Ovary (tissue), 9 donors: ENCODE measurements around the gene BEND6. TPM values are rescaled to one million over a fixed set of nuclear protein-coding genes. Genes with fewer than 3 reads are reported as not detected.

ENCODE experiments used
- DNase-seq, 5 donors: peaks; one replicate each; pipeline ENCODE4 v3.0.0-alpha.2; 2019 to 2020
- H3K27ac ChIP-seq, 2 donors: fragments of 200-600 bp; one replicate each; pipeline versions ENCODE4 v1.5.1 to v1.8.0; 2019 to 2022
- H3K27me3 ChIP-seq: fragments of 200-600 bp; one replicate; pipeline ENCODE4 v1.8.0; 2022
- H3K36me3 ChIP-seq: fragments of 200-600 bp; sonication (generic); one replicate; pipeline ENCODE4 v1.5.1; 2019
- H3K4me1 ChIP-seq: one replicate; pipeline ENCODE4 v1.8.1; 2013; ENCODE audit warnings: mild to moderate bottlenecking, moderate library complexity; ENCODE audit not compliant: insufficient read depth
- H3K4me3 ChIP-seq: fragments of 200-600 bp; sonication (generic); one replicate; pipeline ENCODE4 v1.5.1; 2017
- H3K9me3 ChIP-seq, 2 donors: fragments of 200-600 bp in 1 of 2; sonication (generic) in 1 of 2; one replicate each; pipeline versions ENCODE4 v1.5.1 to v1.8.1; 2013 to 2019; ENCODE audit warnings: mild to moderate bottlenecking in 1 of 2, moderate library complexity in 1 of 2
- EP300 ChIP-seq: sonication (generic); formaldehyde crosslinking; IDR thresholded peaks from one replicate; pipeline ENCODE4 v1.6.1; 2017; ENCODE audit warnings: antibody characterized with exemption
- POLR2A ChIP-seq: fragments of 450-650 bp; IDR thresholded peaks from one replicate; pipeline ENCODE4 v1.6.1; 2017; ENCODE audit warnings: antibody characterized with exemption, mild to moderate bottlenecking, moderate library complexity
- WGBS, 3 donors: extraction: QIAGEN DNeasy Blood & Tissue Kit in 1 of 3; methylation state at CpG; one replicate each; pipeline versions ENCODE4 v1.1.5 to v1.1.7; 2013 to 2017; 5-methylcytosine and 5-hydroxymethylcytosine counted together
- intact Hi-C, 4 donors: fragments of 100-400 bp; cut with DNase I; formaldehyde crosslinking; loops; one replicate each; pipeline versions ENCODE4 v1.11.0 to v1.15.1; 2022 to 2023
- polyA plus RNA-seq, 2 donors: library from polyadenylated mRNA; stranded (reverse); fragments of 200-250 nt in 1 of 2; fragments of 350-450 nt in 1 of 2; fragmentation: Illumina TruSeq in 1 of 2; extraction: RNeasy Lipid Tissue Mini Kit (QIAGEN cat#74804) in 1 of 2; gene quantifications; one replicate each; pipeline ENCODE4 v1.2.3, GENCODE V29; 2013 to 2014
- total RNA-seq, 7 donors: library from RNA; depleted of rRNA in 2 of 7; stranded (reverse); fragments of >200 nt in 2 of 7; fragmentation: NEBNext Ultra II Directional in 3 of 7; extraction: Animal tissue kit (Norgen Biotek cat#: 25700) in 3 of 7; gene quantifications; one replicate each; pipeline versions ENCODE4 v1.1.0 to v1.2.4, GENCODE V29; 2016 to 2023
- TF ChIP-seq, protein P1 (sequence below), 3 donors: fragments of 450-650 bp in 2 of 3; fragments of 200-600 bp in 1 of 3; IDR thresholded peaks; one replicate each; pipeline versions ENCODE4 v1.5.1 to v1.8.0; 2016 to 2022; ENCODE audit warnings: antibody characterized with exemption in 3 of 3, mild to moderate bottlenecking in 1 of 3
- donor health status: DM: no; HTN: no; CAD: no; lungs with moderate emphysema.
- donor health status: DM: no; HTN: no; CAD: no.
- donor health status: Bipolar disorder and iron deficiency.
- donor health status: DM: yes; HTN: yes; CAD: no.
- donor health status: DM: no; HTN: no; CAD: no.
- donor health status: DM: yes; HTN: yes; CAD: no.

BEND6 gene
- total and polyA plus RNA-seq, 9 donors, result 1.3 to 5.2 (median 2.2) TPM

DNA sequence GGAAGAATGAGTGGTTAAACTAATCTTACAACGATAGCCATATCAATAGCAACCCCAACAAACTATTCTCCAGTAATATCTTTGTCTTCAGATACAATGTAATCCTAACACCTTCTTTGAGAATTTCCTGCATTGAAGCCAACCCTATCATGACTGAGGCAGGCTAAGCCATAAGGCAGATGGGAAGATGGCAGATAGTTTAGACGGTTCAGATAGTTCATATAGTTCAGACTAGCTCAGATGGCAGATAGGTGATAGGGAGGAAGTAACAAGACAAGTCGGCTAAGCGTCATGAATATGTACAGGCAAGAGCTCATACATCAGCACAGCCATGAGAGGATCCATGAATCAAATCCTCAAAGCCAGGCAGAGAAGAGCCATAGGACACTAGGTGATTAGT lies 39.1 kb upstream of the BEND6 start:
- no peak for DNase-seq
- H3K9me3 ChIP-seq, result no peaks in the 10 kb centered on the region
- intact Hi-C loops, result loop anchor here in 1 of 4 donors (2.0 kb wide), 1 partner anchor 17 kb away; no protein-coding TSS in a partner anchor
- no peaks in the 10 kb centered on the region for H3K27me3 ChIP-seq
- no peak for TF ChIP-seq POLR2A
- TF ChIP-seq, protein P1, sequence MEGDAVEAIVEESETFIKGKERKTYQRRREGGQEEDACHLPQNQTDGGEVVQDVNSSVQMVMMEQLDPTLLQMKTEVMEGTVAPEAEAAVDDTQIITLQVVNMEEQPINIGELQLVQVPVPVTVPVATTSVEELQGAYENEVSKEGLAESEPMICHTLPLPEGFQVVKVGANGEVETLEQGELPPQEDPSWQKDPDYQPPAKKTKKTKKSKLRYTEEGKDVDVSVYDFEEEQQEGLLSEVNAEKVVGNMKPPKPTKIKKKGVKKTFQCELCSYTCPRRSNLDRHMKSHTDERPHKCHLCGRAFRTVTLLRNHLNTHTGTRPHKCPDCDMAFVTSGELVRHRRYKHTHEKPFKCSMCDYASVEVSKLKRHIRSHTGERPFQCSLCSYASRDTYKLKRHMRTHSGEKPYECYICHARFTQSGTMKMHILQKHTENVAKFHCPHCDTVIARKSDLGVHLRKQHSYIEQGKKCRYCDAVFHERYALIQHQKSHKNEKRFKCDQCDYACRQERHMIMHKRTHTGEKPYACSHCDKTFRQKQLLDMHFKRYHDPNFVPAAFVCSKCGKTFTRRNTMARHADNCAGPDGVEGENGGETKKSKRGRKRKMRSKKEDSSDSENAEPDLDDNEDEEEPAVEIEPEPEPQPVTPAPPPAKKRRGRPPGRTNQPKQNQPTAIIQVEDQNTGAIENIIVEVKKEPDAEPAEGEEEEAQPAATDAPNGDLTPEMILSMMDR (IDR thresholded peaks at IDR 0.05), result no peak
- no peak for TF ChIP-seq EP300
- H3K27ac ChIP-seq, result no peak overlapping the region
- no peak overlapping the region for H3K4me3 ChIP-seq
- WGBS, 3 donors, result 90% methylated on average over 4 of the region's 4 CpGs
- no peaks in the 10 kb centered on the region for H3K36me3 ChIP-seq
- H3K4me1 ChIP-seq, result no peaks in the 10 kb centered on the region

DNA sequence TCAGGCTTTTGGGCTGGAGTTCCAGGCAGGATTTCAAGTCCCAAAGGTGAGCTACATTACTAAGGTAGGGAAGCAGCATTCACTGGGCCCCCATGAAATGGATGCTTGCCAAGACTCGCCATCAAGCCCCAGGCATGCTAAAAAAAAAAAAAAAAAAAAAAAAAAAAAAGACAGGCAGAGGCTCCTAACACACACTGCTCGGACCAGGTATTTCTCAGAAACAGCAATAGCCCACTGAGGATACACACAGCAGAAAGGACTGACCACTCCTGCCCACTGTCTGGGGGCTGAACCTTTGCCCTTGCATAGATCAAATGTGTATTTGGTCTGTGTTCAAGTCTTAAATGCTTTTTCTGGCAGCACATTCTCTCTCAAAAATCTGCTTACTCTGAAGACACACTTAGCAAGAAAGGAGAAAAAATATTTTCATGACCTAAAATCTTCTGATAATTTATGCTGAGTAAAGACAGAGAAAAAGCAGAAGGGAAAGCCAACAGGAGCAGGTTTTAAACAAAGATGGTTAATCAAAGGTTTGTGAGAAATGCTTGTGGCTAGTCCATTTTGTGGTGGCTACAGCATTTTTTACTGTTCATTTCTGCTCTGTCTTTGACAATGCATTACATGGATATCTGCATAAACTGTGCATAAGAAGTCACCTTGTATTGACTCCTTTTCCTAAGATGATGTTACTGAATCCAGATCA lies 37.9 kb upstream of the BEND6 start:
- Histone ChIP-seq H3K27me3 (no peaks in the 10 kb centered on the region), H3K4me1 (no peaks in the 10 kb centered on the region), H3K9me3 (no peaks in the 10 kb centered on the region), H3K27ac (no peak overlapping the region), H3K4me3 (no peak overlapping the region), H3K36me3 (no peaks in the 10 kb centered on the region)
- TF ChIP-seq, protein P1 (IDR thresholded peaks at IDR 0.05), result no peak
- TF ChIP-seq EP300 (no peak), POLR2A (no peak)
- WGBS, 3 donors, result 45 to 55% (median 50%) methylated on average over 2 of the region's 2 CpGs
- no peak for DNase-seq
- intact Hi-C loops, result loop anchor here in 1 of 4 donors (2.0 kb wide), 1 partner anchor 18 kb away; no protein-coding TSS in a partner anchor

DNA sequence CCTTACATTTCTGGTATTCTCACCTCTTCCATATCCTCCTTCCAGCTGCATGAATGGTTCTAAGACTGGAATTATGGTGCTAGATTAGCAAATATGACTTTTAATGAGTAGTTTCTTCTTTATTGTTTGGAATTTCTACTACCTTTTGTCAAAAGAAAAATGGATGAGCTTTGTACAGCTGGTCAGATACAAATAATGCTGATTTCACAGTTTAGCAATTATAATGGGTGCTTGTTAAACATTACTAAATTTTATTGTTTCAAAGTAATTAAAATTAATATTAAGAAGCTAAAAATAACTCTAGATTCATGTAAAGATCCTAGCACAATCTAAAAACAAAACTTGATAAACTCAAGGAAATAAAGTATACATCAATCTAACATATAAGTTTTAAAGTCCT lies 32.3 kb upstream of the BEND6 start:
- TF ChIP-seq, protein P1 (IDR thresholded peaks at IDR 0.05), result no peak
- no peaks in the 10 kb centered on the region for H3K27me3 ChIP-seq
- H3K4me3 ChIP-seq, result no peak overlapping the region
- intact Hi-C loops, result no loop called here
- no peaks in the 10 kb centered on the region for H3K36me3 ChIP-seq
- H3K27ac ChIP-seq, result no peak overlapping the region
- no peaks in the 10 kb centered on the region for H3K9me3 ChIP-seq
- H3K4me1 ChIP-seq, result no peaks in the 10 kb centered on the region
- no peak for DNase-seq

DNA sequence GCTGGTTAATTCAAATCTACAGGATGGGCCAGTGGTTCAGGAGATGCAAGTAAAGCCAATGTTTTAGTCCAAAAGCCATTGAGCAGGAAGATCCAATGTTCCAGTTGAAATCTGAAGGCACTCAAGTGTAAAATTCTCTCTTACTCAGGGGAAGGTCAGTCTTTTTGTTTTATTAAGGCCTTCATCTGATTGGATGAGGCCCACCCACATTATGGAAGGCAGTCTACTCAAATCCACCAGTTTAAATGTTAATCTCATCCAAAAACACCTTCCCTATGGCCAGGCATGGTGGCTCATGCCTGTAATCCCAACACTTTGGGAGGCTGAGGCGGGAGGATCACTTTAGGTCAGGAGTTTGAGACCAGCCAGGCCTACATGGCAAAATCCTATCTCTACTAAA lies 31.3 kb upstream of the BEND6 start:
- Histone ChIP-seq H3K4me3 (no peak overlapping the region), H3K27me3 (no peaks in the 10 kb centered on the region), H3K36me3 (no peaks in the 10 kb centered on the region), H3K27ac (no peak overlapping the region), H3K4me1 (no peaks in the 10 kb centered on the region), H3K9me3 (no peaks in the 10 kb centered on the region)
- 96 to 100% (median 100%) methylated on average over 1 of the region's 1 CpG for WGBS, 3 donors
- TF ChIP-seq, protein P1 (IDR thresholded peaks at IDR 0.05), result no peak
- TF ChIP-seq EP300 (no peak), POLR2A (no peak)
- DNase-seq, result no peak
- intact Hi-C loops, result no loop called here
